NCI-H2171 treated with DMSO at 0.1 percent for 48 hours (cell line): Measurements from ENCODE around the gene PTGDS.
"Not testable (repeated sequence)": the region's sequence is repeated elsewhere in the genome, so short reads cannot be mapped to it uniquely, and the experiment has no call there.

Source experiments
- DNase-seq: peaks from one replicate; lab custom pipeline; 2025; lab: John Stamatoyannopoulos, UW

Gene PTGDS

GRCh38 chr9:136990242-136990911 lies 13.1 kb downstream of the PTGDS start:
- no peak for DNase-seq

GRCh38 chr9:136991993-136992818 lies 14.9 kb downstream of the PTGDS start, which contains the start of gene PAXX:
Gene PAXX (plus strand): TSS chr9:136992422. CDS start chr9:136992444, 22 bp downstream.
- peak; percentile 92 for DNase-seq

GRCh38 chr9:136992819-136993369 lies 15.6 kb downstream of the PTGDS start:
- no peak for DNase-seq

GRCh38 chr9:136994180-136994887 lies 17.0 kb downstream of the PTGDS start:
- no peak for DNase-seq

GRCh38 chr9:136994888-136995230 lies 17.6 kb downstream of the PTGDS start:
- DNase-seq, result no peak

- no peak for DNase-seq
These were observed 18.1 kb downstream of the PTGDS start for GRCh38 chr9:136995362-136995761.

GRCh38 chr9:136995772-136996311 lies 18.5 kb downstream of the PTGDS start:
- DNase-seq, result no peak

- DNase-seq, result peak; percentile 24
These were observed 19.3 kb downstream of the PTGDS start, which contains the start of gene CLIC3 for GRCh38 chr9:136996361-136997292. Gene CLIC3 (minus strand): TSS chr9:136996568. CDS start chr9:136996543, 25 bp downstream.

GRCh38 chr9:136997371-136997770 lies 20.1 kb downstream of the PTGDS start:
- no peak for DNase-seq

GRCh38 chr9:136997830-136998234 lies 20.5 kb downstream of the PTGDS start:
- DNase-seq, result no peak

GRCh38 chr9:137000177-137000930 lies 23.1 kb downstream of the PTGDS start:
- no peak for DNase-seq

GRCh38 chr9:137001857-137002645 lies 24.7 kb downstream of the PTGDS start:
- DNase-seq, result no peak

GRCh38 chr9:137002646-137003041 lies 25.3 kb downstream of the PTGDS start:
- DNase-seq, result no peak

- DNase-seq, result not testable (repeated sequence)
These were observed 27.0 kb downstream of the PTGDS start for GRCh38 chr9:137004285-137004684.

GRCh38 chr9:137006116-137007003 lies 29.1 kb downstream of the PTGDS start:
- DNase-seq, result no peak

- DNase-seq, result peak; percentile 31
These were observed 30.0 kb downstream of the PTGDS start for GRCh38 chr9:137007108-137007815.

GRCh38 chr9:137007816-137008270 lies 30.5 kb downstream of the PTGDS start:
- no peak for DNase-seq

- DNase-seq, result no peak
These were observed 31.0 kb downstream of the PTGDS start for GRCh38 chr9:137008312-137008711.
